MM.1S (cell line): ENCODE results near the gene STK17A.

Experiments
- DNase-seq: peaks from one replicate; pipeline ENCODE4 v3.0.0-alpha.2; 2015
- H2AFZ ChIP-seq: fragments of 300-600 bp; sonication (generic); 2 replicates; pipeline ENCODE4 v1.6.0; 2016; ENCODE audit warnings: antibody characterized with exemption, low read length
- H3F3A ChIP-seq: fragments of 300-600 bp; sonication (generic); 2 replicates; pipeline ENCODE4 v1.6.1; 2016; ENCODE audit warnings: mild to moderate bottlenecking, antibody characterized with exemption, low read length, moderate library complexity, mixed read lengths; ENCODE audit not compliant: insufficient read depth
- H3K27ac ChIP-seq: fragments of 300-600 bp; sonication (generic); 2 replicates; pipeline ENCODE4 v1.5.1; 2016; ENCODE audit warnings: mild to moderate bottlenecking, low read length
- H3K27me3 ChIP-seq: fragments of 300-600 bp; sonication (generic); replicated peaks from 2 replicates; pipeline ENCODE4 v1.6.0; 2016; ENCODE audit warnings: low read length; ENCODE audit not compliant: insufficient read depth
- H3K36me3 ChIP-seq: fragments of 300-600 bp; sonication (generic); replicated peaks from 2 replicates; pipeline ENCODE4 v1.6.1; 2016; ENCODE audit warnings: mild to moderate bottlenecking, low read length, mixed read lengths; ENCODE audit not compliant: insufficient read depth
- H3K4me1 ChIP-seq: fragments of 300-600 bp; sonication (generic); 2 replicates; pipeline ENCODE4 v1.6.1; 2016; ENCODE audit warnings: low read length, mixed read lengths
- H3K4me2 ChIP-seq: fragments of 300-600 bp; sonication (generic); 2 replicates; pipeline ENCODE4 v1.6.0; 2016; ENCODE audit warnings: low read depth, low read length
- H3K4me3 ChIP-seq: fragments of 300-600 bp; sonication (generic); 2 replicates; pipeline ENCODE4 v1.5.1; 2016; ENCODE audit warnings: low read length, mixed read lengths
- H3K79me2 ChIP-seq: fragments of 300-600 bp; sonication (generic); 2 replicates; pipeline ENCODE4 v1.6.1; 2016; ENCODE audit warnings: mixed run types, low read length, mixed read lengths
- H3K9ac ChIP-seq: fragments of 300-600 bp; sonication (generic); 2 replicates; pipeline ENCODE4 v1.6.1; 2016; ENCODE audit warnings: low read length, mixed read lengths
- H3K9me2 ChIP-seq: fragments of 300-600 bp; sonication (generic); replicated peaks from 2 replicates; pipeline ENCODE4 v1.6.1; 2016; ENCODE audit warnings: mild to moderate bottlenecking, low read length, mixed read lengths; ENCODE audit not compliant: insufficient read depth
- H3K9me3 ChIP-seq: fragments of 300-600 bp; sonication (generic); replicated peaks from 2 replicates; pipeline ENCODE4 v1.6.1; 2016; ENCODE audit warnings: mild to moderate bottlenecking, low read length, mixed read lengths; ENCODE audit not compliant: insufficient read depth
- H4K20me1 ChIP-seq: fragments of 300-600 bp; sonication (generic); 2 replicates; pipeline ENCODE4 v1.6.1; 2016; ENCODE audit warnings: mild to moderate bottlenecking, low read length, moderate library complexity, mixed read lengths; ENCODE audit not compliant: insufficient read depth
- EZH2 ChIP-seq: fragments of 300-600 bp; sonication (generic); optimal IDR thresholded peaks from 2 replicates; pipeline ENCODE3; 2017; ENCODE audit warnings: low read depth, mild to moderate bottlenecking, antibody characterized with exemption, low read length, mixed read lengths
- EZH2phosphoT487 ChIP-seq: fragments of 300-600 bp; sonication (generic); IDR thresholded peaks from 2 replicates; pipeline ENCODE4 v1.6.1; 2018; ENCODE audit warnings: antibody characterized with exemption, low read length
- TF ChIP-seq, protein P1 (sequence below): fragments of 300-600 bp; sonication (generic); IDR thresholded peaks from 2 replicates; pipeline ENCODE4 v1.5.1; 2016; ENCODE audit warnings: antibody characterized with exemption, low read length, mixed read lengths

STK17A gene

DNA sequence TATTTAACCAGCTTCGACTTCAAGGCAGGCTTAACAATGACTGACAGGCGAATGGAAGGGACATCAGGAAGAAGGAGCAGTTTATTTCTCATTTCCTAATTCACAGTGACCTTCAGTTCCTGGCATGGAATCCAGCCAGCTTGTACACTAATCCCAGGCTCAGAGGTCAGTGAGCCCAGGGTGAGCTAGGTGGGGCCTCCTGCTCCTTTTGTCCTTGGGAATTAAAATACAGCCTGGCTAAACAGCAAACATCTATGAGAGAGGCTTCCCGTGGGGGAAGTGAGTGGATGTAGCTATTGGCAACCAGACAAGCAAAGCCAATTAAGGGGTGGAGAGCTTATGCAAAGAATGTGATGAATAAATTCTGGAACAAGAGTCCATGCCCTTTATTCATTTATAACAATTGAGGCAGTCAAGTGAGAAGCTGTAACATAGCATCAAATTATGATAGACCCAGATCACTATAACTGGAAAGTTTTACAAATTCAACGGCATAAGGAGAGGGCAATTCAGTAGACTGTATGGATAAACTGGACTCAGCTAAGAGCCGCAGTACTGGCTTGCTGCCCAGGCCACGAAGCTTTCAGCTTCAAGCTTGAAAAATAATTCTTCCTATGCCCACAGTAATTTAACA lies 57.1 kb downstream of the STK17A start:
- H3K4me1 ChIP-seq, result no peaks in the 10 kb centered on the region
- no peaks in the 10 kb centered on the region for H3K27me3 ChIP-seq
- no peaks in the 10 kb centered on the region for H3K9me3 ChIP-seq
- no peaks in the 10 kb centered on the region for H3K9me2 ChIP-seq
- H3K79me2 ChIP-seq, result peaks cover 27% of the 10 kb centered on the region
- no peak for DNase-seq
- H3K27ac ChIP-seq, result no peak overlapping the region
- no peak overlapping the region for H3K4me2 ChIP-seq
- H3K9ac ChIP-seq, result no peak overlapping the region
- no peak for TF ChIP-seq EZH2
- TF ChIP-seq EZH2phosphoT487, result no peak
- TF ChIP-seq, protein P1, sequence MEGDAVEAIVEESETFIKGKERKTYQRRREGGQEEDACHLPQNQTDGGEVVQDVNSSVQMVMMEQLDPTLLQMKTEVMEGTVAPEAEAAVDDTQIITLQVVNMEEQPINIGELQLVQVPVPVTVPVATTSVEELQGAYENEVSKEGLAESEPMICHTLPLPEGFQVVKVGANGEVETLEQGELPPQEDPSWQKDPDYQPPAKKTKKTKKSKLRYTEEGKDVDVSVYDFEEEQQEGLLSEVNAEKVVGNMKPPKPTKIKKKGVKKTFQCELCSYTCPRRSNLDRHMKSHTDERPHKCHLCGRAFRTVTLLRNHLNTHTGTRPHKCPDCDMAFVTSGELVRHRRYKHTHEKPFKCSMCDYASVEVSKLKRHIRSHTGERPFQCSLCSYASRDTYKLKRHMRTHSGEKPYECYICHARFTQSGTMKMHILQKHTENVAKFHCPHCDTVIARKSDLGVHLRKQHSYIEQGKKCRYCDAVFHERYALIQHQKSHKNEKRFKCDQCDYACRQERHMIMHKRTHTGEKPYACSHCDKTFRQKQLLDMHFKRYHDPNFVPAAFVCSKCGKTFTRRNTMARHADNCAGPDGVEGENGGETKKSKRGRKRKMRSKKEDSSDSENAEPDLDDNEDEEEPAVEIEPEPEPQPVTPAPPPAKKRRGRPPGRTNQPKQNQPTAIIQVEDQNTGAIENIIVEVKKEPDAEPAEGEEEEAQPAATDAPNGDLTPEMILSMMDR, result no peak
- no peaks in the 10 kb centered on the region; the same call in 1 of the 2 replicates for H3K36me3 ChIP-seq
- no peak overlapping the region for H3K4me3 ChIP-seq
- H4K20me1 ChIP-seq, result no peaks in the 10 kb centered on the region
- no peaks in the 10 kb centered on the region for H3F3A ChIP-seq
- no peak overlapping the region for H2AFZ ChIP-seq

DNA sequence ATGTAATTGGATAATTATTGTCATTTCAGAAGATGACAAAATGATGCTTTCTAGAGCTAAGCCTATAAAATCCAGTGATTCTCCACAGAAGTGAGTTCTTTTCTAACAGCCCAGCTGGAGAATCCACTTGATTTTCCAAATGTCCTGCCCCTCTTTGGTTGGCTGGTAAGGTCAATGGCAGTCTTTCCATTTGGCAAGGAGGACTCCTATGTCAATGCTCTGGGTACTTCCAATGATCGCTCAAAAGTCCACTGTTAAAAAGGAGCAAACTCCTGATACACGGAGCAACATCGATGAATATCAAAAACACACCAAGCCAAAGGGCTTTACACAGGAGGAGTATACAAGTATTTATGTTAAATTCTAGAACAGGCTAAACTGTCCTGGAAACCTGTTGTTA lies 57.8 kb downstream of the STK17A start:
- no peaks in the 10 kb centered on the region for H4K20me1 ChIP-seq
- H3K27me3 ChIP-seq, result no peaks in the 10 kb centered on the region
- no peaks in the 10 kb centered on the region; the same call in 1 of the 2 replicates for H3K36me3 ChIP-seq
- no peak overlapping the region for H2AFZ ChIP-seq
- H3K9me3 ChIP-seq, result no peaks in the 10 kb centered on the region
- peaks cover 5% of the 10 kb centered on the region; the same call in 1 of the 2 replicates for H3F3A ChIP-seq
- DNase-seq, result no peak
- H3K9me2 ChIP-seq, result no peaks in the 10 kb centered on the region
- H3K4me1 ChIP-seq, result peaks cover 7% of the 10 kb centered on the region
- no peak overlapping the region for H3K27ac ChIP-seq
- TF ChIP-seq, protein P1, result no peak
- TF ChIP-seq EZH2phosphoT487 (no peak), EZH2 (no peak)
- no peak overlapping the region for H3K4me2 ChIP-seq
- H3K79me2 ChIP-seq, result peaks cover 28% of the 10 kb centered on the region
- no peak overlapping the region for H3K9ac ChIP-seq
- no peak overlapping the region for H3K4me3 ChIP-seq

DNA sequence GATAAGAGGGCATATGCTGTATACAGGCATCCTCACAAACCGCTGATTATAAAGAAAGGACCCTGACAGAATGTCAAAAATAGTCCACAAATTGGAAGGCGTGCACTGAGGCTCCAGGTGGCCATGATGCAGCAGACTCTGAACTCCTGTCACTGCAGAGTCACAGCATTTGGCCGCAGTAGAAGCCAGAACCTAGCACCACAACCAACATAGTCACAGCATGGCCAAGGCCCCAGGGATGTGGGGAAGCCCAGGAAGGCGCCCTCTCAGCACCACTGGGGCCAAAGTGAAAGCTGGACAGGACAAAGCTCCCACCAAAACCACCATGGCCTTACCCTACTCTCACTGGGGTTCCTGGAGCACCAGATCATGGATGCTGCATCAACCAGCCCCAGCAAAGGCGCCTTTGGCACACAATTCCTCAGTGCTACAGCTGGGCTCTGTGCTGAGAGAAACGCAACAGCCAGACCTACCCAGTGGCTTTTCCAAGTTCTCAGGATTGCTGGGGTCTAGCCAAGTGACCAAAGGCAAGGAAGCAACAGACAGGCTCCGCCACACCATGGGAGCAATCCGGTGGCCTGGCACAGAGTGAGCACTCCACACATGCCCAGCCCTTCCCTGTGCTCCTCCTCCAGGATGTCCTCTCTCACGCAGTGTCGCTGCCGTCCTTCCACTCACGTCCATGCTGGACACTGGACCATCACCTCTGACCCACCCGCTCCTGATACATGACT lies 60.2 kb downstream of the STK17A start:
- H3K4me1 ChIP-seq, result peaks cover 31% of the 10 kb centered on the region
- H3K79me2 ChIP-seq, result peaks cover 44% of the 10 kb centered on the region

More for the DNA sequence above, 60.2 kb downstream of the STK17A start:
- TF ChIP-seq, protein P1, result no peak
- no peak for TF ChIP-seq EZH2phosphoT487
- Histone ChIP-seq H3K27ac (no peak overlapping the region), H3K4me2 (no peak overlapping the region), H3K9me2 (no peaks in the 10 kb centered on the region), H3K4me3 (no peak overlapping the region), H2AFZ (no peak overlapping the region), H3K9me3 (no peaks in the 10 kb centered on the region), H3K27me3 (no peaks in the 10 kb centered on the region), H3F3A (peaks cover 27% of the 10 kb centered on the region), H3K9ac (no peak overlapping the region), H4K20me1 (no peaks in the 10 kb centered on the region), H3K36me3 (no peaks in the 10 kb centered on the region; the same call in 1 of the 2 replicates)
- no peak for DNase-seq
